Non-pigmented ciliary epithelial cell (primary cell): ENCODE measurements around the gene EOLA1.
"Not testable (repeated sequence)": the region's sequence is repeated elsewhere in the genome, so short reads cannot be mapped to it uniquely, and the experiment has no call there.

ENCODE experiments used
- DNase-seq: peaks from one replicate; pipeline ENCODE4 v3.0.0-alpha.2; 2010; ENCODE audit warnings: low read depth

EOLA1 gene

GRCh38 chrX:149513825-149514428, 26.9 kb upstream of the EOLA1 start:
- no peak for DNase-seq

- DNase-seq = no peak
Measured at GRCh38 chrX:149515954-149516602, 24.7 kb upstream of the EOLA1 start.

GRCh38 chrX:149516604-149517003, 24.2 kb upstream of the EOLA1 start:
- no peak for DNase-seq

- DNase-seq = no peak
Measured at GRCh38 chrX:149517308-149517707, 23.5 kb upstream of the EOLA1 start.

GRCh38 chrX:149518236-149518635, 22.6 kb upstream of the EOLA1 start:
- no peak for DNase-seq

- DNase-seq = not testable (repeated sequence)
Measured at GRCh38 chrX:149520636-149521277, 20.1 kb upstream of the EOLA1 start.

- no peak for DNase-seq
Measured at GRCh38 chrX:149521438-149521837, 19.4 kb upstream of the EOLA1 start.

GRCh38 chrX:149522916-149523315, 17.9 kb upstream of the EOLA1 start:
- no peak for DNase-seq

GRCh38 chrX:149525389-149525788, 15.4 kb upstream of the EOLA1 start:
- not testable (repeated sequence) for DNase-seq

- DNase-seq = not testable (repeated sequence)
Measured at GRCh38 chrX:149525903-149526302, 14.9 kb upstream of the EOLA1 start.

GRCh38 chrX:149526318-149527033, 14.3 kb upstream of the EOLA1 start:
- not testable (repeated sequence) for DNase-seq

GRCh38 chrX:149527705-149528104, 13.1 kb upstream of the EOLA1 start:
- DNase-seq = no peak

- no peak for DNase-seq
Measured at GRCh38 chrX:149528381-149528780, 12.4 kb upstream of the EOLA1 start.

- DNase-seq = no peak
Measured at GRCh38 chrX:149531599-149531998, 9.2 kb upstream of the EOLA1 start.

- not testable (repeated sequence) for DNase-seq
Measured at GRCh38 chrX:149532868-149533267, 7.9 kb upstream of the EOLA1 start.

GRCh38 chrX:149533999-149534398, 6.8 kb upstream of the EOLA1 start:
- not testable (repeated sequence) for DNase-seq

GRCh38 chrX:149534926-149535602, 5.7 kb upstream of the EOLA1 start:
- DNase-seq = not testable (repeated sequence)

GRCh38 chrX:149537474-149537873, 3.3 kb upstream of the EOLA1 start:
- DNase-seq = not testable (repeated sequence)

GRCh38 chrX:149539283-149540130, 1.3 kb upstream of the EOLA1 start:
- peak; percentile 76 for DNase-seq

GRCh38 chrX:149540131-149540620, 636 bp upstream of the EOLA1 start:
- DNase-seq = peak; percentile 34

GRCh38 chrX:149541521-149542047, 772 bp downstream of the EOLA1 start:
- no peak for DNase-seq
